Left cardiac atrium (tissue), 4 donors: ENCODE results near the gene DMGDH. TPM values are rescaled to one million over a fixed set of nuclear protein-coding genes. Genes with fewer than 3 reads are reported as not detected.
A peak's percentile ranks its signal among the peaks of the same experiment; 100 is the strongest.

Experiments used
- ATAC-seq, 2 donors: fragments of 200-7000 bp; cut with Tn5 transposase; one replicate each; pipeline ENCODE4 v1.9.1; 2020; ENCODE audit warnings: mild to moderate bottlenecking in 2 of 2, moderate library complexity in 2 of 2
- DNase-seq: peaks from one replicate; pipeline ENCODE4 v3.0.0-alpha.2; 2020
- intact Hi-C, 2 donors: fragments of 100-400 bp; cut with DNase I; formaldehyde crosslinking; loops; one replicate each; pipeline versions ENCODE4 v1.14.1 to v1.15.1; 2022 to 2023
- total RNA-seq, 2 donors: library from RNA; stranded (reverse); fragmentation: NEBNext Ultra II Directional; extraction: Animal tissue kit (Norgen Biotek cat#: 25700); gene quantifications; one replicate each; pipeline ENCODE4 v1.2.1, GENCODE V29; 2021
- donor health status: DM: no; HTN: yes; CAD: no.
- donor health status: DM: no; HTN: yes; CAD: no; lungs with severe emphysema.
- donor health status: DM: yes; HTN: yes; CAD: no.
- donor health status: Dilated cardiomyopathy.

DMGDH gene
- total RNA-seq, 2 donors from 2014 or later, result 3.0 to 3.3 TPM

DNA sequence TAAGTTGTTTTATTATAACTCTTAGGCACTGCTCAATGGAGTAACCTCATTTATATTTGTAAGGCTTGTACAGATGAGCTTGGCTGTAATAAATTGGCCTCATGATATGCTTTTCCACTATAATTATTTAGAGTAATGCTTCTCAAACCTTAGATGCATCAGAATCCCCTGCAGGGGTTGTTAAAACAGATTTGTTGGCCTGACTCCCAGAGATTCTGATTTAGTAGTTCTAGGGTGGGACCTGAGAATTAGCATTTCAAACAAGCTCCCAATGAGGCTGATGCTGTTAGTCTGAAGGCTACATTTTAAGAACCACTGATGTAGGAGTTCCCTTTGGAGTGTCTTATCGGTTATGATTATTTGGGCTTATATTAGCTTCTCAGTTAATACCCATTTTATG lies 46.1 kb downstream of the DMGDH start:
- DNase-seq, result no peak
- intact Hi-C loops, result loop anchor here in 1 of 2 donors (5.0 kb wide), 2 partner anchors 439 to 514 kb away; no protein-coding TSS in a partner anchor
- no peak for ATAC-seq

- intact Hi-C loops, result loop anchor here in 1 of 2 donors (5.0 kb wide), 2 partner anchors 440 to 515 kb away; no protein-coding TSS in a partner anchor
- ATAC-seq, result no peak
- no peak for DNase-seq
These were observed 46.7 kb downstream of the DMGDH start for GRCh38 chr5:79022771-79023170.

- intact Hi-C loops, result loop anchor here in 1 of 2 donors (5.0 kb wide), 2 partner anchors 441 to 516 kb away; no protein-coding TSS in a partner anchor
- ATAC-seq (no peak), DNase-seq (no peak)
These were observed 47.7 kb downstream of the DMGDH start for GRCh38 chr5:79021753-79022152.

DNA sequence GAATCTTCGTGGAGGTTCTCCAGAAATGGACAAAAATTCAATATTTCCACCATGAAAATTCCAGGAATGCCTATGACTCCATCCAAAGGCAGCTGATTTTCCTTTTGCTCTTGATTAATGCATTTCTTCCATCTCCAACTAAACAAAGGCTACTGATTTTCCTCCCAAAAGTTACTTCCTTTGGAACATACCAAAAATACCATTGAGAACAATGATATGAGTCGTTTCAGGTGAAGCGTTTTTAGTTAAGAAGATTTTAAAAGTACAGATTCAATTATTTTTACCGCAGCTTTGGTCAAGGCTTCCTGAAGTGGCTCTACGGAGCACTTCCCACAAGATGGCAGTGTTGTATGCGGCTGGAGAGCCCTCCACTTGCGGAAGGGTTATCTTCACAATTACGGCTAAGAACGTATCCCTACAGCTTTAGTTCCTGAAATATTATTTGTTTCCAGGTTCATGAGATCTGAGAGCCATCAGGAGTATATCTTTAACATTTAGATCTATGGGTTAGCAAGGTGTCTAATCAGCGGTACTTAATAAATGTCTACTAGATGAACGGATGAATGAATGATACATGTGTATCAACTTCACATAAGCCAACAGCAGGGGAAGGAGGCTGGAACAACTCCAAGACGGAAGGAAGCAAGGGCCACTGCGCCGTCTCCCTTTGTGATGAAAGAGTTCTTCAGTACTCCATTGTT lies 48.5 kb downstream of the DMGDH start:
- DNase-seq (peak; percentile 57), ATAC-seq (peak; percentile 87 to 88)
- intact Hi-C loops, result loop anchor here in 1 of 2 donors (5.0 kb wide), 2 partner anchors 441 to 516 kb away; no protein-coding TSS in a partner anchor

GRCh38 chr5:79014631-79015030 lies 54.8 kb downstream of the DMGDH start:
- DNase-seq, result no peak
- intact Hi-C loops, result no loop called here
- no peak for ATAC-seq

DNA sequence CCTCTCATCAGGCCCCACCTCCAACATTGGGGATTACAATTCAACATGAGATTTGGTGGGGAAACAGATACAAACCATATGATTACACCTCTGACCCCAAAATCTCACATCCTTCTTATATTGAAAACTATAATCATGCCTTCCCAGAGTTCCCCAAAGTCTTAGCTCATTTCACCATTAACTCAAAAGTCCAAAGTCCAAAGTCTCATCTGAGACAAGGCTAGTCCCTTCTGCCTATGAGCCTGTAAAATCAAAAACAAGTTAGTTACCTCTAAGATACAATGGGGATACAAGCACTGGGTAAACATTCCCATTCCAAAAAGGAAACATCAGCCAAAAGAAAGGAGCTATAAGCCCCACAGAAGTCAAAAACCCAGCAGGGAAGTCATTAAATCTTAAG lies 57.6 kb downstream of the DMGDH start:
- intact Hi-C loops, result no loop called here
- DNase-seq, result no peak
- ATAC-seq, result no peak

GRCh38 chr5:79011219-79011836 lies 58.1 kb downstream of the DMGDH start:
- intact Hi-C loops, result no loop called here
- DNase-seq (no peak), ATAC-seq (no peak)

DNA sequence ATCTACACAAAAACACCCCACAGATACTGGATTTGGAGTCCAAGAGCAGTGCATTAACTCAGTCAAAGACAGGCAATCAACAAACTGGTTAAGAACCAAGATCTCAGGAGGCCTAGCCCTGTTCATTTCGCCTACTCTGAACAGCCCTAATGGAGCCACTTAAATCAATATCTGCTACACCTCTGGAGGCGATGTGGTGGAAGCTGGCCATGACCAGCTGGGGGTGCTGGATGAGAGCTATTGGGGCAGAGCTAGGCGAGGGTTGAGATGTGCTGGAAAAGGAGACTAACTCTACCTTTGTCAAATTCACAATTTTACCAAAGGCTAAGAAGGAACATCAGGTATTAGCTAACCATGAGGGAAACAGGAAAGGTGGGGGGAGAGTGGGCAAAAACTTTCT lies 61.1 kb downstream of the DMGDH start:
- no peak for DNase-seq
- intact Hi-C loops, result no loop called here
- no peak for ATAC-seq

DNA sequence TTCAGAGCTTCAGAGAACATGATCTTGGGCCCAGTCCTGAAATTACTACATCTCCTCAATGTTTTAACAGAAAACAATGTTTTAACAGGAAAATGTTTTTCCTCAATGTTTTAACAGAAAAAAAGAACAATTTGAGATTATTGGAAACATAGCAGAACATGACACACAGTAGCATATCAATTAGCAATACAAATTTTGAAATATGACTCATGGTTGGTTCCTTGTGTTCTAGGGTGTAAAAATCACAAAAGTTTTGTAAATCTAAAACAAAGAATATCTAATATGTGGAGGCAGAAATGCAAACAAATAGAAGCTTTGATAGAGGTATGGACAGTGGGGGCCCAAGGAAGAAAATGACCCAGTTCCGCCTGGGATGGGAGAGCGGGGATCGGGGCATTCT lies 61.6 kb downstream of the DMGDH start:
- intact Hi-C loops, result no loop called here
- DNase-seq (no peak), ATAC-seq (no peak)

GRCh38 chr5:79005936-79006631 lies 63.4 kb downstream of the DMGDH start:
- DNase-seq (no peak), ATAC-seq (no peak)
- intact Hi-C loops, result no loop called here

DNA sequence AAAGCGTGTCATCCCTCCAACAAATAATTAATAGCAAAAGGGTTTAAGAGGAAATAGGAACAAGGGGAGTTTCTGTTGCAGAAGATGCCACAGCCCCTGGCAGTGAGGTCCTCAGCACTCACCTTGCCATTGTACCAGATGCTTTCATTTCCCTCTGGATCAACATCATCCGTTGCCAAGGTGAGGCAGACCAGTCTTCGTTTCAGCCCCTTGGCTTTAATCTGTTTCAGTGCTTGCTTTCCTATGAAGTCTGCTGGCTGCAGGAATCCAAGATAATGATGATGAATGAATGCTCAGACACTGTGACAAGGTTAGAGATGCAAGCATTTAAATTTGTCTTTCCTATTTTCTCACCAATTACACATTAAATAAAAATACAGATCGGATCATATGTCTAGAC lies 64.3 kb downstream of the DMGDH start:
- intact Hi-C loops, result no loop called here
- DNase-seq (no peak), ATAC-seq (no peak)

GRCh38 chr5:79002374-79002773 lies 67.1 kb downstream of the DMGDH start:
- ATAC-seq, result no peak
- DNase-seq, result no peak
- intact Hi-C loops, result no loop called here

GRCh38 chr5:79001471-79001870 lies 68.0 kb downstream of the DMGDH start:
- no peak for DNase-seq
- no peak for ATAC-seq
- intact Hi-C loops, result no loop called here

- DNase-seq (no peak), ATAC-seq (no peak)
- intact Hi-C loops, result no loop called here
These were observed 72.4 kb downstream of the DMGDH start for GRCh38 chr5:78997090-78997489.

DNA sequence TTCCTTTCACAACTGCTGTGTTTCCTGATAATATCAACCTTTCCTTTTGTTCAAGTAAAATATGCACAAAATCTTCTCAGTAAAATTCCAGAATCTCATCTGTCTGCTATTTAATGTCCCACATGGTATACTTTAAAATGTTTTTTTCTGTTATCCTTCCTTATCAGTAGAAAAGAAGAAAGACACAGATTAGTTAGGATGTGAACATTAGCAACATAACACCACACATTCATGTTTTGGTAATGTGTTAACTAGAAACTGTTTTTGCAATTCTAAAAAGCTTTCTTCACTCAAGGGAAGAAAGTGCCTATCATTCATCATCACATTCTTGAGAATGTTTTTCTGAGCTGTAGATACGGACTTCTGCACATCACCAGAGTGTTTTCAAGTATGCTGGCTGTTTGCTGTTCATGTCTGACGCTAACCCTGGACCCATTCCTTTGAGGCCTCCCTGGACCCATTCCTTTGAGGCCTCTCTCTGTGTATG lies 73.9 kb downstream of the DMGDH start:
- DNase-seq, result no peak
- intact Hi-C loops, result no loop called here
- ATAC-seq, result no peak

- intact Hi-C loops, result no loop called here
- DNase-seq (no peak), ATAC-seq (no peak)
These were observed 76.3 kb downstream of the DMGDH start for GRCh38 chr5:78993165-78993564.

GRCh38 chr5:78992146-78992545 lies 77.3 kb downstream of the DMGDH start:
- intact Hi-C loops, result no loop called here
- ATAC-seq (no peak), DNase-seq (no peak)

DNA sequence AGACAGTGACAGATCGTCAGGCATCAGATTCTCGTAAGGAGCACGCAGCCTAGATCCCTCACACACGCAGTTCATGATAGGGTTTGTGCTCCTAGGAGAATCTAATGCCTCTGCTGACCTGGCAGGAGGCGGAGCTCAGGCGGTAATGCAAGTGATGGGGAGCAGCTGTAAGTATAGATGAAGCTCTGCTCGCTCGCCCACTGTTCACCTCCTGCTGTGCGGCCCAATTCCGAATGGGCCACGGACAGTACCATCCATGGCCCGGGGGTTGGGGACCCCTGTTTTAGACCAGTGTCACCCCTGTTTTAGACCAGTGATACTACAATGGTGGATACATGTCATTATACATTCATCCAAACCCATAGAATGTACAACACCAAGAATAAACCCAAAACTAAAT lies 80.4 kb downstream of the DMGDH start:
- ATAC-seq, result no peak
- DNase-seq, result no peak
- intact Hi-C loops, result no loop called here

DNA sequence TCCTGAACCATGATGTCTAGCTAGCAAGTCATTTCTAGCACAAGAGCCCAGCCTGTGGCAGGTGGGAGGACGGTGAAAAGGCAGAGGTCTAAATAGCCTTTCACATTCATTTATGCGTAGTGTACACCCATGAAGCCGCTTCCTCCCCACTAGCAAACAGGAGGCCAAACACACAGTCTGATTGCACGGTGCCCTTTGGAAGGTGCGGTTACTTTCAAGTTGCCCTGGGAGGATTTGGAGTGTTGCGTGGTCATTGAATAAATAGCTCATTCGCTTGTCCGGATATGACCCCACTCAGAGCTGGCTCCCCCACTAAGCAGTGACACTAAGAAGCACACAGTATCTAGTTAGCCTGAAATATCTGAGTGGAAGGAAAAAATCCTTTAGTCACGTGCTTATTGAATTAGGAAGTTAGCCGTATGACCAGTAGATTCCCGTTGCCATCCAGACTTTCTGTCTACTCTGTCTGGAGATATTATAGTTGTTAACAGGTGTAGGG lies 83.7 kb downstream of the DMGDH start:
- DNase-seq (peak; percentile 39), ATAC-seq (peak; percentile 8 to 37)
- intact Hi-C loops, result no loop called here
